K562 (cell line): ENCODE measurements around the gene HSD11B1. TPM values are rescaled to one million over a fixed set of nuclear protein-coding genes. Genes with fewer than 3 reads are reported as not detected.

Source experiments
- ATAC-seq: fragments of 200-7000 bp; cut with Tn5 transposase; 3 replicates; pipeline ENCODE4 v1.9.1; 2020; ENCODE audit warnings: moderate library complexity
- BruUV-seq: library from RNA; stranded (reverse); fragments of 400-500 nt; replicated peaks from 2 replicates; lab custom pipeline; 2021; lab: Mats Ljungman, UMichigan
- CTCF ChIA-PET: fragments of 300-600 bp; formaldehyde crosslinking; extraction: SDS; loops from one replicate; lab custom pipeline; 2021; ENCODE audit warnings: low intra/inter-chr PET ratio; lab: Yijun Ruan, JAX
- POLR2A ChIA-PET: fragments of 300-600, 350-650 bp; sonication (Branson Sonifier 250); formaldehyde crosslinking; extraction: SDS; loops from one replicate; lab custom pipeline; 2021; ENCODE audit warnings: antibody characterized with exemption, inconsistent platforms; lab: Yijun Ruan, JAX
- DNase-seq, 4 experiments: peaks; one replicate each; pipeline versions ENCODE4 v3.0.0 to v3.0.0-alpha.2; 2011 to 2018; ENCODE audit warnings: low spot score in 3 of 4, mixed read lengths in 3 of 4; ENCODE audit errors: extremely low read depth in 1 of 4
- FAIRE-seq: peaks from 2 replicates; lab custom pipeline; 2011; peaks lifted over from hg19 to GRCh38; lab: Jason Lieb, UNC
- H2AFZ ChIP-seq: 2 replicates; pipeline ENCODE4 v1.6.0; 2011; ENCODE audit warnings: low read depth, low read length, control low read depth, inconsistent platforms
- H3K27ac ChIP-seq: fragments of 200-600 bp; 3 replicates; pipeline ENCODE4 v1.8.0; 2011; ENCODE audit warnings: low read depth, mild to moderate bottlenecking, control low read depth, inconsistent platforms, low read length, moderate library complexity, mixed read lengths; ENCODE audit errors: extremely low read depth
- H3K27me3 ChIP-seq, 2 experiments: fragments of 300-600 bp in 1 of 2; 2 replicates in 1 of 2; 3 replicates in 1 of 2; pipeline versions ENCODE4 v1.6.0 to v1.8.0; 2011; ENCODE audit warnings: inconsistent platforms in 2 of 2, low read length in 2 of 2, mild to moderate bottlenecking in 1 of 2, mixed read lengths in 1 of 2, moderate library complexity in 1 of 2; ENCODE audit not compliant: control insufficient read depth in 2 of 2, insufficient read depth in 2 of 2
- H3K36me3 ChIP-seq: fragments of 300-600 bp; 3 replicates; pipeline ENCODE4 v1.8.0; 2011; ENCODE audit warnings: mild to moderate bottlenecking, low read length, inconsistent platforms; ENCODE audit not compliant: control insufficient read depth, insufficient read depth
- H3K4me1 ChIP-seq, 2 experiments: fragments of 200-600 bp in 1 of 2; replicated peaks in 1 of 2; 2 replicates in 1 of 2; 3 replicates in 1 of 2; pipeline versions ENCODE4 v1.5.1 to v1.8.0; 2011; ENCODE audit warnings: inconsistent platforms in 2 of 2, low read length in 2 of 2, mild to moderate bottlenecking in 1 of 2, mixed read lengths in 1 of 2, moderate library complexity in 1 of 2; ENCODE audit not compliant: control insufficient read depth in 2 of 2, insufficient read depth in 2 of 2
- H3K4me2 ChIP-seq: 2 replicates; pipeline ENCODE4 v1.6.1; 2011; ENCODE audit warnings: low read length, control low read depth, inconsistent platforms, mixed read lengths; ENCODE audit not compliant: insufficient read depth
- H3K4me3 ChIP-seq: fragments of 200-600 bp; sonication (generic), shearing (Covaris generic); 2 replicates; pipeline ENCODE4 v1.5.1; 2016; ENCODE audit warnings: control low read depth, inconsistent platforms
- H3K79me2 ChIP-seq: fragments of 200-600 bp; 3 replicates; pipeline ENCODE4 v1.8.0; 2011; ENCODE audit warnings: low read length, inconsistent platforms; ENCODE audit not compliant: control insufficient read depth, insufficient read depth
- H3K9ac ChIP-seq, 2 experiments: 2 replicates each; pipeline versions ENCODE4 v1.6.0 to v1.6.1; 2011; ENCODE audit warnings: low read depth in 2 of 2, low read length in 2 of 2, control low read depth in 1 of 2, inconsistent platforms in 1 of 2, mild to moderate bottlenecking in 1 of 2, mixed read lengths in 1 of 2; ENCODE audit not compliant: insufficient read depth in 1 of 2
- H3K9me1 ChIP-seq: one replicate; pipeline ENCODE4 v1.6.0; 2011; ENCODE audit warnings: inconsistent platforms, mild to moderate bottlenecking, low read length, moderate library complexity; ENCODE audit not compliant: control insufficient read depth, insufficient read depth
- H3K9me3 ChIP-seq: replicated peaks from 2 replicates; pipeline ENCODE4 v1.5.1; 2011; ENCODE audit warnings: low read depth, low read length, inconsistent platforms; ENCODE audit not compliant: control insufficient read depth, insufficient read depth
- H4K20me1 ChIP-seq: replicated peaks from 2 replicates; pipeline ENCODE4 v1.6.1; 2011; ENCODE audit warnings: low read length, inconsistent platforms, mixed read lengths; ENCODE audit not compliant: control insufficient read depth, insufficient read depth
- BRD4 ChIP-seq: fragments of 200-600 bp; sonication (generic); IDR thresholded peaks from 2 replicates; pipeline ENCODE4 v1.6.1; 2017; ENCODE audit warnings: inconsistent platforms
- KDM5B ChIP-seq: fragments of 200-600 bp; sonication (generic); IDR thresholded peaks from 2 replicates; pipeline ENCODE4 v1.6.1; 2012; ENCODE audit warnings: low read depth, mild to moderate bottlenecking, moderate library complexity, low read length, control low read depth, inconsistent platforms; ENCODE audit not compliant: insufficient replicate concordance
- RBBP5 ChIP-seq: fragments of 200-600 bp; sonication (generic); IDR thresholded peaks from 2 replicates; pipeline ENCODE4 v1.6.1; 2012; ENCODE audit warnings: borderline replicate concordance, mild to moderate bottlenecking, low read length, control low read depth, inconsistent platforms; ENCODE audit not compliant: insufficient read depth, poor library complexity, severe bottlenecking
- WGBS: fragments of 100-300 bp; shearing (Covaris generic); methylation state at CpG from one replicate; pipeline ENCODE4 v1.1.6; 2016; ENCODE audit warnings: low coverage, mixed read lengths; ENCODE audit not compliant: insufficient coverage; ENCODE audit errors: missing lambda C conversion rate; 5-methylcytosine and 5-hydroxymethylcytosine counted together
- in situ Hi-C: fragments of 300-500 bp; cut with MboI; formaldehyde crosslinking; loops from 4 replicates; pipeline ENCODE4 v1.15.0; 2018; ENCODE audit warnings: inconsistent platforms, mixed read lengths
- intact Hi-C: fragments of 100-400 bp; cut with micrococcal nuclease; formaldehyde crosslinking; loops from 2 replicates; pipeline ENCODE4 v1.14.2; 2022
- polyA plus RNA-seq, 8 experiments: library from polyadenylated mRNA; depleted of rRNA in 4 of 8; stranded (reverse) in 5 of 8; unstranded in 3 of 8; fragments of >200 nt; fragmentation: Nextera tagmentation in 2 of 8; fragmentation: Illumina TruSeq in 1 of 8; extraction: Ambion mirVana in 2 of 8; extraction: Trizol in 1 of 8; gene quantifications; 2 replicates each; pipeline versions ENCODE4 v1.2.1 to v1.2.3, GENCODE V29; 2011 to 2014; ENCODE audit warnings: inconsistent platforms in 1 of 8, missing spikeins in 1 of 8
- total RNA-seq, 7 experiments: library from RNA; depleted of rRNA in 6 of 7; stranded (reverse); fragments of >200 nt in 6 of 7; fragmentation: Illumina TruSeq in 2 of 7; extraction: Trizol in 2 of 7; gene quantifications; 2 replicates each; pipeline versions ENCODE4 v1.2.1 to v1.2.3, GENCODE V29; 2011 to 2021; ENCODE audit warnings: low replicate concordance in 1 of 7
- TF ChIP-seq, protein P1 (sequence below), 2 experiments: fragments of 450-650 bp; IDR thresholded peaks; 2 replicates each; pipeline ENCODE4 v1.6.1; 2016

HSD11B1 gene
- total and polyA plus RNA-seq, 9 of the 15 experiments (the other 6 are each of a cell fraction or from before 2014, with no cell fraction given) = 0.04 to 0.16 TPM; not detected in 7

DNA sequence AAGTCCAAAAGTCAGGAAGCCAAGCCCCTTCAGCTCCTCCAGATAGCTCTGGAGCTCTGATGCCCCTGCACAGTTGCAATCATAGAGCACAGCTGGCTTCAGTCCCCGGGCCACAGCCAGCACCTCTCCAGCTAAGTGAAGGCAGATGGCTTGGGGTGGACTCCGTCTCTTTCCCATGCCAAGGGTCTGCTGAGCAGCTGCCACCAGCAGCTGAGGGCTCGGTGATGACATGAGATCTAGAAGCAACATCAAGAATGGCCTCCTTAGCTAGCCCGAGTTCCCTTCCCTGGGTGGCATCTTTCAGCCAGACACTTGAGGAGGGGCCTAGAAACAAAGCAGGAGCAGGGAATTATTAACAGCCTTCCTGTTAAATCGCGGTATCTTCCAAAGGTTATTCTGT lies 78.7 kb downstream of the HSD11B1 start:
- H3K9ac ChIP-seq = peak overlapping the region; percentile 93
- in situ Hi-C loops = no loop called here
- peaks cover 10% of the 10 kb centered on the region for H3K9me3 ChIP-seq
- peaks cover 3 to 11% of the 10 kb centered on the region in 2 experiments; a peak in 3 of 5 replicates for H3K4me1 ChIP-seq
- intact Hi-C loops = no loop called here
- FAIRE-seq = no peak
- peak overlapping the region; percentile 97 for H3K4me2 ChIP-seq
- peaks cover 0 to 10% of the 10 kb centered on the region in 2 experiments; a peak in 1 of 5 replicates for H3K27me3 ChIP-seq
- no peak for ATAC-seq
- no peaks in the 10 kb centered on the region for H4K20me1 ChIP-seq
- ChIA-PET POLR2A (interaction anchor here (0.7 to 2.0 kb wide), 5 partner anchors 8 to 1004 kb away, joined by 3 to 15 read pairs (median 5); no protein-coding TSS in a partner anchor), CTCF (no interaction called here)
- H2AFZ ChIP-seq = no peak overlapping the region
- H3K27ac ChIP-seq = no peak overlapping the region
- H3K4me3 ChIP-seq = peak overlapping the region; percentile 60; the same call in 1 of the 2 replicates
- TF ChIP-seq KDM5B = peak; percentile 36
- TF ChIP-seq, protein P1, sequence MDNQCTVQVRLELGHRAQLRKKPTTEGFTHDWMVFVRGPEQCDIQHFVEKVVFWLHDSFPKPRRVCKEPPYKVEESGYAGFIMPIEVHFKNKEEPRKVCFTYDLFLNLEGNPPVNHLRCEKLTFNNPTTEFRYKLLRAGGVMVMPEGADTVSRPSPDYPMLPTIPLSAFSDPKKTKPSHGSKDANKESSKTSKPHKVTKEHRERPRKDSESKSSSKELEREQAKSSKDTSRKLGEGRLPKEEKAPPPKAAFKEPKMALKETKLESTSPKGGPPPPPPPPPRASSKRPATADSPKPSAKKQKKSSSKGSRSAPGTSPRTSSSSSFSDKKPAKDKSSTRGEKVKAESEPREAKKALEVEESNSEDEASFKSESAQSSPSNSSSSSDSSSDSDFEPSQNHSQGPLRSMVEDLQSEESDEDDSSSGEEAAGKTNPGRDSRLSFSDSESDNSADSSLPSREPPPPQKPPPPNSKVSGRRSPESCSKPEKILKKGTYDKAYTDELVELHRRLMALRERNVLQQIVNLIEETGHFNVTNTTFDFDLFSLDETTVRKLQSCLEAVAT (IDR thresholded peaks at IDR 0.05) = no peak
- peak; percentile 34 for TF ChIP-seq RBBP5
- TF ChIP-seq BRD4 = no peak
- 46% methylated on average over 6 of the region's 6 CpGs for WGBS
- peaks cover 11% of the 10 kb centered on the region; the same call in 2 of the 3 replicates for H3K79me2 ChIP-seq
- H3K9me1 ChIP-seq = no peaks in the 10 kb centered on the region
- DNase-seq = no peak
- peaks cover 8% of the 10 kb centered on the region for H3K36me3 ChIP-seq
- no TSS peak for BruUV-seq

Other genes with a start within 250 kb of the HSD11B1 start
Only the 7 nearest of the 8 such genes appear.
- not detected in 2 replicates for gene CAMK1G, start 121.1 kb upstream of the HSD11B1 start, total RNA-seq (2014; rRNA removed)
- gene CAMK1G, start 121.1 kb upstream of the HSD11B1 start, total RNA-seq (2014; rRNA removed; fragmentation: Illumina TruSeq; extraction: Trizol) = not detected in 2 replicates
- gene CAMK1G, start 121.1 kb upstream of the HSD11B1 start, total RNA-seq (2015; rRNA removed; fragmentation: Illumina TruSeq; extraction: Trizol) = not detected in 2 replicates
- gene CAMK1G, start 121.1 kb upstream of the HSD11B1 start, total RNA-seq (2021) = not detected in 2 replicates
- gene CAMK1G, start 121.1 kb upstream of the HSD11B1 start, polyA plus RNA-seq (2011; rRNA removed) = not detected in 2 replicates
- not detected in 2 replicates for gene CAMK1G, start 121.1 kb upstream of the HSD11B1 start, polyA plus RNA-seq (2014; fragmentation: Illumina TruSeq; extraction: Trizol)
- gene CAMK1G, start 121.1 kb upstream of the HSD11B1 start, polyA plus RNA-seq (2014; fragmentation: Nextera tagmentation; extraction: Ambion mirVana) = not detected
- gene CAMK1G, start 121.1 kb upstream of the HSD11B1 start, polyA plus RNA-seq (2014; rRNA removed) = not detected in 2 replicates
- gene LAMB3, start 52.4 kb upstream of the HSD11B1 start, total RNA-seq (2014; rRNA removed) = 0.91 and 1.0 TPM in 2 replicates
- 0.61 and 1.3 TPM in 2 replicates for gene LAMB3, start 52.4 kb upstream of the HSD11B1 start, total RNA-seq (2014; rRNA removed; fragmentation: Illumina TruSeq; extraction: Trizol)
- 0.91 and 0.94 TPM in 2 replicates for gene LAMB3, start 52.4 kb upstream of the HSD11B1 start, total RNA-seq (2015; rRNA removed; fragmentation: Illumina TruSeq; extraction: Trizol)
- gene LAMB3, start 52.4 kb upstream of the HSD11B1 start, total RNA-seq (2021) = 1.3 and 1.9 TPM in 2 replicates
- gene LAMB3, start 52.4 kb upstream of the HSD11B1 start, polyA plus RNA-seq (2011; rRNA removed) = 0.42 and 0.72 TPM in 2 replicates
- 0.67 and 0.97 TPM in 2 replicates for gene LAMB3, start 52.4 kb upstream of the HSD11B1 start, polyA plus RNA-seq (2014; fragmentation: Illumina TruSeq; extraction: Trizol)
- gene LAMB3, start 52.4 kb upstream of the HSD11B1 start, polyA plus RNA-seq (2014; fragmentation: Nextera tagmentation; extraction: Ambion mirVana) = under 1 TPM; 0.08 to 0.21 TPM
- 1.0 and 3.1 TPM in 2 replicates for gene LAMB3, start 52.4 kb upstream of the HSD11B1 start, polyA plus RNA-seq (2014; rRNA removed)
- 60.4 and 79.0 TPM in 2 replicates for gene G0S2, start 29.4 kb upstream of the HSD11B1 start, total RNA-seq (2014; rRNA removed)
- gene G0S2, start 29.4 kb upstream of the HSD11B1 start, total RNA-seq (2014; rRNA removed; fragmentation: Illumina TruSeq; extraction: Trizol) = 10.6 and 11.4 TPM in 2 replicates
- gene G0S2, start 29.4 kb upstream of the HSD11B1 start, total RNA-seq (2015; rRNA removed; fragmentation: Illumina TruSeq; extraction: Trizol) = 4.2 and 5.6 TPM in 2 replicates
- 37.4 and 39.5 TPM in 2 replicates for gene G0S2, start 29.4 kb upstream of the HSD11B1 start, total RNA-seq (2021)
- gene G0S2, start 29.4 kb upstream of the HSD11B1 start, polyA plus RNA-seq (2011; rRNA removed) = 0.18 and 0.30 TPM in 2 replicates
- 11.7 and 24.0 TPM in 2 replicates for gene G0S2, start 29.4 kb upstream of the HSD11B1 start, polyA plus RNA-seq (2014; fragmentation: Illumina TruSeq; extraction: Trizol)
- gene G0S2, start 29.4 kb upstream of the HSD11B1 start, polyA plus RNA-seq (2014; fragmentation: Nextera tagmentation; extraction: Ambion mirVana) = 1 to 10 TPM; 4.9 to 8.9 TPM
- 65.6 and 70.4 TPM in 2 replicates for gene G0S2, start 29.4 kb upstream of the HSD11B1 start, polyA plus RNA-seq (2014; rRNA removed)
- gene TRAF3IP3, start 51.2 kb downstream of the HSD11B1 start, total RNA-seq (2014; rRNA removed) = 1.1 TPM in 1 of 2 replicates, not detected in the other
- gene TRAF3IP3, start 51.2 kb downstream of the HSD11B1 start, total RNA-seq (2014; rRNA removed; fragmentation: Illumina TruSeq; extraction: Trizol) = 0.15 and 0.26 TPM in 2 replicates
- 0.34 and 0.36 TPM in 2 replicates for gene TRAF3IP3, start 51.2 kb downstream of the HSD11B1 start, total RNA-seq (2015; rRNA removed; fragmentation: Illumina TruSeq; extraction: Trizol)
- 0.56 and 0.80 TPM in 2 replicates for gene TRAF3IP3, start 51.2 kb downstream of the HSD11B1 start, total RNA-seq (2021)
- 0.06 and 0.12 TPM in 2 replicates for gene TRAF3IP3, start 51.2 kb downstream of the HSD11B1 start, polyA plus RNA-seq (2011; rRNA removed)
- 0.31 TPM in 1 of 2 replicates, not detected in the other for gene TRAF3IP3, start 51.2 kb downstream of the HSD11B1 start, polyA plus RNA-seq (2014; fragmentation: Illumina TruSeq; extraction: Trizol)
- under 1 TPM; 0.21 to 0.45 TPM for gene TRAF3IP3, start 51.2 kb downstream of the HSD11B1 start, polyA plus RNA-seq (2014; fragmentation: Nextera tagmentation; extraction: Ambion mirVana)
- gene TRAF3IP3, start 51.2 kb downstream of the HSD11B1 start, polyA plus RNA-seq (2014; rRNA removed) = 0.29 and 0.57 TPM in 2 replicates
- 4.0 and 4.3 TPM in 2 replicates for gene C1orf74, start 79.7 kb downstream of the HSD11B1 start, total RNA-seq (2014; rRNA removed)
- 5.7 and 6.5 TPM in 2 replicates for gene C1orf74, start 79.7 kb downstream of the HSD11B1 start, total RNA-seq (2014; rRNA removed; fragmentation: Illumina TruSeq; extraction: Trizol)
- gene C1orf74, start 79.7 kb downstream of the HSD11B1 start, total RNA-seq (2015; rRNA removed; fragmentation: Illumina TruSeq; extraction: Trizol) = 5.7 and 6.5 TPM in 2 replicates
- gene C1orf74, start 79.7 kb downstream of the HSD11B1 start, total RNA-seq (2021) = 4.7 and 4.9 TPM in 2 replicates
- gene C1orf74, start 79.7 kb downstream of the HSD11B1 start, polyA plus RNA-seq (2011; rRNA removed) = 5.8 and 7.4 TPM in 2 replicates
- gene C1orf74, start 79.7 kb downstream of the HSD11B1 start, polyA plus RNA-seq (2014; fragmentation: Illumina TruSeq; extraction: Trizol) = 5.3 and 5.7 TPM in 2 replicates
- 1 to 10 TPM; 5.7 to 7.6 TPM for gene C1orf74, start 79.7 kb downstream of the HSD11B1 start, polyA plus RNA-seq (2014; fragmentation: Nextera tagmentation; extraction: Ambion mirVana)
- 4.0 and 4.9 TPM in 2 replicates for gene C1orf74, start 79.7 kb downstream of the HSD11B1 start, polyA plus RNA-seq (2014; rRNA removed)
- 0.32 and 0.37 TPM in 2 replicates for gene IRF6, start 101.3 kb downstream of the HSD11B1 start, total RNA-seq (2014; rRNA removed)
- 0.22 and 0.25 TPM in 2 replicates for gene IRF6, start 101.3 kb downstream of the HSD11B1 start, total RNA-seq (2014; rRNA removed; fragmentation: Illumina TruSeq; extraction: Trizol)
- 0.08 and 0.11 TPM in 2 replicates for gene IRF6, start 101.3 kb downstream of the HSD11B1 start, total RNA-seq (2015; rRNA removed; fragmentation: Illumina TruSeq; extraction: Trizol)
- 0.20 and 0.29 TPM in 2 replicates for gene IRF6, start 101.3 kb downstream of the HSD11B1 start, total RNA-seq (2021)
- 0.64 and 0.65 TPM in 2 replicates for gene IRF6, start 101.3 kb downstream of the HSD11B1 start, polyA plus RNA-seq (2011; rRNA removed)
- 0.10 and 0.15 TPM in 2 replicates for gene IRF6, start 101.3 kb downstream of the HSD11B1 start, polyA plus RNA-seq (2014; fragmentation: Illumina TruSeq; extraction: Trizol)
- gene IRF6, start 101.3 kb downstream of the HSD11B1 start, polyA plus RNA-seq (2014; fragmentation: Nextera tagmentation; extraction: Ambion mirVana) = under 1 TPM; 0.04 to 0.17 TPM
- 0.03 and 0.11 TPM in 2 replicates for gene IRF6, start 101.3 kb downstream of the HSD11B1 start, polyA plus RNA-seq (2014; rRNA removed)
- 10.6 and 11.9 TPM in 2 replicates for gene UTP25, start 123.1 kb downstream of the HSD11B1 start, total RNA-seq (2014; rRNA removed)
- 17.6 and 18.4 TPM in 2 replicates for gene UTP25, start 123.1 kb downstream of the HSD11B1 start, total RNA-seq (2014; rRNA removed; fragmentation: Illumina TruSeq; extraction: Trizol)
- gene UTP25, start 123.1 kb downstream of the HSD11B1 start, total RNA-seq (2015; rRNA removed; fragmentation: Illumina TruSeq; extraction: Trizol) = 15.3 and 16.6 TPM in 2 replicates
- 10.7 and 12.0 TPM in 2 replicates for gene UTP25, start 123.1 kb downstream of the HSD11B1 start, total RNA-seq (2021)
- 10.4 and 12.8 TPM in 2 replicates for gene UTP25, start 123.1 kb downstream of the HSD11B1 start, polyA plus RNA-seq (2011; rRNA removed)
- 13.1 and 15.7 TPM in 2 replicates for gene UTP25, start 123.1 kb downstream of the HSD11B1 start, polyA plus RNA-seq (2014; fragmentation: Illumina TruSeq; extraction: Trizol)
- 10 to 100 TPM in 1 of 2 experiments, 1 to 10 TPM in 1; 5.7 to 10.9 TPM for gene UTP25, start 123.1 kb downstream of the HSD11B1 start, polyA plus RNA-seq (2014; fragmentation: Nextera tagmentation; extraction: Ambion mirVana)
- 8.7 and 9.5 TPM in 2 replicates for gene UTP25, start 123.1 kb downstream of the HSD11B1 start, polyA plus RNA-seq (2014; rRNA removed)